Thymus (tissue), 11 donors: Measurements from ENCODE around the gene UGT1A8. TPM values are rescaled to one million over a fixed set of nuclear protein-coding genes. Genes with fewer than 3 reads are reported as not detected.

Source experiments
- DNase-seq, 9 donors: peaks; one replicate each; pipeline ENCODE4 v3.0.0-alpha.2; 2013; ENCODE audit warnings: low spot score in 9 of 9, low read depth in 6 of 9, missing footprints in 1 of 9
- H3K27ac ChIP-seq, 2 donors: one replicate each; pipeline ENCODE4 v1.5.1; 2013; ENCODE audit warnings: control low read depth in 1 of 2, low read depth in 1 of 2, low read length in 1 of 2, mild to moderate bottlenecking in 1 of 2, moderate library complexity in 1 of 2
- H3K27me3 ChIP-seq, 2 donors: one replicate each; pipeline ENCODE4 v1.5.1; 2013; ENCODE audit warnings: low read length in 1 of 2; ENCODE audit not compliant: control insufficient read depth in 2 of 2, insufficient read depth in 1 of 2
- H3K36me3 ChIP-seq, 2 donors: one replicate each; pipeline ENCODE4 v1.5.1; 2013; ENCODE audit warnings: low read length in 1 of 2, mild to moderate bottlenecking in 1 of 2, moderate library complexity in 1 of 2; ENCODE audit not compliant: control insufficient read depth in 2 of 2, insufficient read depth in 2 of 2
- H3K4me1 ChIP-seq, 2 donors: one replicate each; pipeline ENCODE4 v1.5.1; 2013; ENCODE audit warnings: low read length in 2 of 2; ENCODE audit not compliant: control insufficient read depth in 2 of 2, insufficient read depth in 2 of 2
- H3K4me3 ChIP-seq, 2 donors: one replicate each; pipeline ENCODE4 v1.5.1; 2013; ENCODE audit warnings: low read length in 2 of 2, control low read depth in 1 of 2, mild to moderate bottlenecking in 1 of 2
- H3K9me3 ChIP-seq, 2 donors: one replicate each; pipeline ENCODE4 v1.5.1; 2013; ENCODE audit warnings: low read length in 1 of 2, mild to moderate bottlenecking in 1 of 2; ENCODE audit not compliant: control insufficient read depth in 2 of 2, insufficient read depth in 1 of 2
- WGBS: extraction: QIAGEN DNeasy Blood & Tissue Kit; methylation state at CpG from one replicate; pipeline ENCODE4 v1.1.7; 2013; 5-methylcytosine and 5-hydroxymethylcytosine counted together
- polyA plus RNA-seq: library from polyadenylated mRNA; stranded (reverse); fragments of 200-250 nt; gene quantifications from one replicate; pipeline ENCODE4 v1.2.3, GENCODE V29; 2013
- total RNA-seq: library from RNA; stranded (reverse); fragments of 120-200 nt; gene quantifications from one replicate; pipeline ENCODE4 v1.2.4, GENCODE V29; 2013
- donor health status: healthy.

The UGT1A8 gene
- total and polyA plus RNA-seq, 2 donors: 0.24 to 2.6 TPM

DNA sequence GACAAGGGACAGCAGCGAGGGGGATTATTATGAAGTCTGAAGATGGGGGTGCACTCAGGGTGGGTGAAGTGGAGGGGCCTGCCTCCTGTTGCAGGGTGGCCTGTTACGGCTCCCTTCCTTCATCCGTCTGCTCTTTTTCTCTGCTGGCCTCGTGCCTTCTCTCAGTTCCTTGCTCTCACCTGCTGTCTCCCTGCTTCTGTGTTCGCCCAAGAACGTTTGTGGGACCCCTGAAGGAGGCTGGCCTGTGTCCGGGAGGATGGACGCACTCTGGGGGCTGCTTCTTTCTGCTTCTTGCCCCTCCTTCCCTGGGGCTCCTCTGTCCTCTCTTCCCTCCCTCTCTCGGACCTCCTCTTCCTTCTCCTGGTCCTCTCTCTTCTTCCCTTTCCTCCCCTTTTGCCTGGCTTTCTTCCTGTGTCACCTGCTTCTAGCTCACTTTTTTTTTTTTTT lies 174.5 kb downstream of the UGT1A8 start:
- H3K4me3 ChIP-seq: no peak overlapping the region
- no peaks in the 10 kb centered on the region for H3K27me3 ChIP-seq
- no peaks in the 10 kb centered on the region for H3K9me3 ChIP-seq
- H3K4me1 ChIP-seq: no peaks in the 10 kb centered on the region
- WGBS: 88% methylated on average over 9 of the region's 9 CpGs
- no peak overlapping the region for H3K27ac ChIP-seq
- DNase-seq: no peak
- no peaks in the 10 kb centered on the region for H3K36me3 ChIP-seq

DNA sequence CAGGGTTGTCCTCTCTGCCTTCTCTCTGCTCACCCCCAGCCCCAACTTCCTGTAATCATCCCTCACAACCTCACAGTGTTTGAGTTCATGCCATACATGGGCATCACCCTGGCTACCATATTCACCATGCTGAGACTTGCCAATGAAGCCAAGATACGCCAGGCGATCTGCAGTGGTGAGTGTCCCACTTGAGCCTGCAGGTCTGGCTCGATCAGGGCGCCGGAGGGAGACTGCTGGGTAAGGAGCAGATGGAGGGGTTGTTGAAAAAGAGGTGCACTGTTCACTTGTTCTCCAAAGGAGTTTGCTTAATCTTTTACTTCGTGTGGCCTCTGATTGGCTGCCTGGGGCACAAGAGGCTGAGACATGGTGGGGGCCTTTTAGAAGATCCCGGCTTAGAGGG lies 175.3 kb downstream of the UGT1A8 start:
- DNase-seq: no peak
- 95% methylated on average over 7 of the region's 7 CpGs for WGBS

DNA sequence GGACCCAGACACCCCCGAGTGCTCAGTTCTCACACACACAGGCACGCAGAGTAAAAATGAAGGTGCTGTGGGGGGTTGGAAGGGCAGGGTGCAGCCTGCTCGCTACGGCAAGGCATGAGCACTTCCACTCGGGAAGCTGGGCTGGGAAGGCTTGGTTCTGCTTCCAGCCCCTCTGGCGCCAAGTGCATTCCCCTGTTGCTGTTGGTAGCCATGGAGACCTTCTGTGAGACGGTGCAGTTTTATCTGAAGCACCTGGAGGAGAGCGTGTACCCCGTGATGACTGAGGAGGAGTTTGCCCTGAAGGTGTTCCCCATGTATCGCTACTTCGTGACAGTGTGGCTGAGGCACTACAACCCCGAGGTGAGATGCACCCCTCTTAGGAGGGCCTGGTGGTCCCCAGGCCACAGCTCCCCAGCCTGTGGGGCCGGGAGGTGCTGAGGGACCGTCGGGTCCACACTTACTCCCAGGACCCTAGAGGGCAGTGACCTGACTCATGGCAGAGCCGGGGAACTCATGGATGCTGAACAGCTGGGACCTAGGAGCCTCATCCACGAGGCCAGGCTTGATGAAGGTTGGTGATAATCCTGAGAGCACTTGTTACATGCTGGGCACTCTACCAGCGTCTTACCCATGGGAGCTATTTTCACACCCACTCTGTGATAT lies 176.2 kb downstream of the UGT1A8 start:
- Histone ChIP-seq H3K27me3 (no peaks in the 10 kb centered on the region), H3K4me3 (no peak overlapping the region), H3K4me1 (no peaks in the 10 kb centered on the region), H3K27ac (no peak overlapping the region), H3K9me3 (no peaks in the 10 kb centered on the region), H3K36me3 (no peaks in the 10 kb centered on the region)
- DNase-seq: no peak
- 93% methylated on average over 18 of the region's 18 CpGs for WGBS

More for the DNA sequence above, 175.3 kb downstream of the UGT1A8 start:
- Histone ChIP-seq H3K4me3 (no peak overlapping the region), H3K9me3 (no peaks in the 10 kb centered on the region), H3K36me3 (no peaks in the 10 kb centered on the region), H3K27me3 (no peaks in the 10 kb centered on the region), H3K27ac (no peak overlapping the region), H3K4me1 (no peaks in the 10 kb centered on the region)

- no peak for DNase-seq
- no peak overlapping the region for H3K4me3 ChIP-seq
- H3K4me1 ChIP-seq: no peaks in the 10 kb centered on the region
- peaks cover 0 to 2% of the 10 kb centered on the region in 2 donors for H3K9me3 ChIP-seq
- H3K27me3 ChIP-seq: no peaks in the 10 kb centered on the region
- H3K27ac ChIP-seq: no peak overlapping the region
- WGBS: 88% methylated on average over 17 of the region's 17 CpGs
- no peaks in the 10 kb centered on the region for H3K36me3 ChIP-seq
Measured at GRCh38 chr2:233794128-233794658, 176.8 kb downstream of the UGT1A8 start.

- WGBS: 96% methylated on average over 13 of the region's 13 CpGs
- peaks cover 0 to 4% of the 10 kb centered on the region in 2 donors for H3K9me3 ChIP-seq
- H3K4me3 ChIP-seq: no peak overlapping the region
- no peaks in the 10 kb centered on the region for H3K27me3 ChIP-seq
- no peak for DNase-seq
- no peak overlapping the region for H3K27ac ChIP-seq
- no peaks in the 10 kb centered on the region for H3K36me3 ChIP-seq
- H3K4me1 ChIP-seq: no peaks in the 10 kb centered on the region
Measured at GRCh38 chr2:233795735-233796171, 178.3 kb downstream of the UGT1A8 start.

DNA sequence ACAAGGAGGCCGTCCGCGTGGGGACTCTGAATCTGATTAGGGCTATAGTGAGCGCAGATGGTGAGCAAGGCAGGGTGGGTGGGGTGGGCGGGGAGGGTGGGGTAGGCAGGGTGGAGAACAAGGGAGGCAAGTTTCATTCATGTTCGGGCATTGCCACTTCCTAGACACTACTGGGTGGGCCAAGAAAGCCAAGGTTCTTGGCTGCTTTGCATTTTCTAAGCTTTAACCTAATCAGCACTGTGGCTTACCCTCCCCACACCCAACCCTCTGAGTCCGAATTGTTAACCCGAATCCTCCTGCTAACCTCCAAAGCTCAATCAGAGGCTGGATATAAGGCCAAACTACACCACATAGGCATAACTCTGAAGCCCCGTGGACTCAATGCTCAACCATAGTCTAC lies 178.8 kb downstream of the UGT1A8 start:
- H3K27me3 ChIP-seq: no peaks in the 10 kb centered on the region
- H3K9me3 ChIP-seq: peaks cover 0 to 4% of the 10 kb centered on the region in 2 donors
- no peak overlapping the region for H3K4me3 ChIP-seq
- no peak overlapping the region for H3K27ac ChIP-seq
- H3K36me3 ChIP-seq: no peaks in the 10 kb centered on the region
- DNase-seq: no peak
- no peaks in the 10 kb centered on the region for H3K4me1 ChIP-seq
- WGBS: 94% methylated on average over 9 of the region's 9 CpGs

DNA sequence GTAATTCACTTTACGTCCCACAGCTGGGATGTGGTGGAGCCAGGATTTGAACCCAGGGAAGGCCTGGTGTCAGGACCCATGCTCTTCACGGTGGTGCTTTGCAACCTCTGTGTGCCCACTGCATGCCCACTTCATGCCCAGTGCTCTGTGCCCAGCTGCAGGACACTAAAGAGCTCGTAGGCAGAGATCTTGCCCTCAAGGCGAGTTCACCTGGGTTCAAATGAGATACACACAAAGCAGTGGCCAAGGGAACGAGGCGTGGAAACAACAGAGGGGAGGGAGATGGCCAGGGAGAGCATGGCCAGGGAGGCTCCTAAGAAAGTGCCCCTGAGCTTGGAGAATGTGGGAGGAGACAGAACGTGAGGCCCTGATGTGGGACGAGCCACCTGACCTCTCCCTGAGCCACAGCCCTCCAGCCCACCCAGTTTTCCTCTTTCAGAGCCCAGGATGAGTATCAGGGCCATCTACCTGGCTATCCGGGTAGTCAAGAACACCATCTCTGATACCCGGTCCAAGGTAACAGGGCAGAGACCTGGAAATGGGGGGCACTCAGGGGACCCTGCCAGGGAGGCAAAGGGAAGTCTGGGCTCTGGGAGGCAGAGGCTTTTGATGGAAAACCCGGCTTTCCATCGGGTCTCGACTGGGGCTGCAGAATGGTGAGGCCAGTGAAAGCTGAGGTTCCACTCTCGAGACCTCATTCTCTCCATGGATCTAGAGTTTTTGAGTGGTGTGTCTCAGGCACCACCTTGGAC lies 181.1 kb downstream of the UGT1A8 start:
- WGBS: 91% methylated on average over 14 of the region's 14 CpGs
- DNase-seq: no peak
- no peak overlapping the region for H3K27ac ChIP-seq

DNA sequence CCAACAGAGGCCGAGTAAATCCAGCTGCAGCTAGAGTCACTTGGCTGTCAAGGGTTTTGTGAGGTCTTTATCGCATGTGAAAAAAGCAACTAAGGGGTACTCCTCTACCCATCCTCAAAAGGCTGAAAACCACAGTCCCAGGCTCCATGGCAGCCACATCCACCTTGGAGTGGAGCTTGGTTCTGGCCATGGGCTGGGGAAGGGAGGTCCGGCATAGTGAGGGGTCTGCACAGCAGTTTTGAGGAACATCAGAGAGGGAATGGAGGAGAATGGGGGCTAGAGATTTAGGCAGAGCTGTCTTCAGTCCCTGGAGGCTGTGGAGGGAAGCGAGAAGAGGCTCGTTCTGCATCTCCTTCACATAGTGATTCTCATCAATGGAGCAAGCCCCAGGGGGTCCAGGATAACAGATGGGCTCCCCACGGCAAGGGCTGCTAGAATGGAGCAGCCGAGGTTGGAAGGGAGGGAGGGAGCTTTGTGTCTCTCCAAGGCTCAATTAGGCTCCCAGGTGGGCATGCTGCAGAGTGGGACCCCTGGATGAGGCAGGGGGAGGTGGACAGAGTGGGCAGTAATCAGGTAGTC lies 181.7 kb downstream of the UGT1A8 start:
- H3K4me3 ChIP-seq: no peak overlapping the region
- WGBS: 71% methylated on average over 7 of the region's 7 CpGs
- no peak for DNase-seq

More for the DNA sequence above, 181.1 kb downstream of the UGT1A8 start:
- no peaks in the 10 kb centered on the region for H3K4me1 ChIP-seq
- no peaks in the 10 kb centered on the region for H3K27me3 ChIP-seq
- H3K36me3 ChIP-seq: no peaks in the 10 kb centered on the region
- no peak overlapping the region for H3K4me3 ChIP-seq
- H3K9me3 ChIP-seq: peaks cover 0 to 4% of the 10 kb centered on the region in 2 donors

DNA sequence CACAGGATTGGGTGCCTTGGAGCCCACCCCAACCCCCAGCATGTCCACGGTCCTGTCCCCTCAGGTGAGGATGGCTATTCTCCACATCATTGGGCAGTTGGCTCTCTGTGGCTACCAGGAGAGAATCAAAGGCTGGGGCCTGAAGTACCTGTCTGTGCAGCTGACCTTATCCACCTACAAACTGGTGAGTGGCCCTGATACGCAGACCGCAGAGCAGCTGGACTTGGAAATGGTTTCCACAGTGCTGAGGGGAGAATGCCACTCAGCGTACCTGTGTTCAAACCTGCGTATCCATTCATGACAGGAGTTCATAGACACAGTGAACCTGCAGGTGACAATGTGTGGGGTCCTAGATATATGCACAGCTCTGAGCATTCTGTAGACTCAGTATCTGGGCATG lies 182.3 kb downstream of the UGT1A8 start:
- Histone ChIP-seq H3K27me3 (peaks cover 0 to 2% of the 10 kb centered on the region in 2 donors), H3K36me3 (no peaks in the 10 kb centered on the region), H3K9me3 (peaks cover 0 to 4% of the 10 kb centered on the region in 2 donors), H3K27ac (no peak overlapping the region), H3K4me3 (no peak overlapping the region), H3K4me1 (no peaks in the 10 kb centered on the region)
- 56% methylated on average over 5 of the region's 5 CpGs for WGBS
- DNase-seq: no peak

More for the DNA sequence above, 181.7 kb downstream of the UGT1A8 start:
- peaks cover 0 to 4% of the 10 kb centered on the region in 2 donors for H3K9me3 ChIP-seq
- no peaks in the 10 kb centered on the region for H3K36me3 ChIP-seq
- no peak overlapping the region for H3K27ac ChIP-seq
- H3K4me1 ChIP-seq: no peaks in the 10 kb centered on the region
- no peaks in the 10 kb centered on the region for H3K27me3 ChIP-seq
